Measurements from ENCODE around the gene CAPNS2. TPM values are rescaled to one million over a fixed set of nuclear protein-coding genes. Genes with fewer than 3 reads are reported as not detected.

The CAPNS2 gene
- not detected in 2 replicates for polyA plus RNA-seq

DNA sequence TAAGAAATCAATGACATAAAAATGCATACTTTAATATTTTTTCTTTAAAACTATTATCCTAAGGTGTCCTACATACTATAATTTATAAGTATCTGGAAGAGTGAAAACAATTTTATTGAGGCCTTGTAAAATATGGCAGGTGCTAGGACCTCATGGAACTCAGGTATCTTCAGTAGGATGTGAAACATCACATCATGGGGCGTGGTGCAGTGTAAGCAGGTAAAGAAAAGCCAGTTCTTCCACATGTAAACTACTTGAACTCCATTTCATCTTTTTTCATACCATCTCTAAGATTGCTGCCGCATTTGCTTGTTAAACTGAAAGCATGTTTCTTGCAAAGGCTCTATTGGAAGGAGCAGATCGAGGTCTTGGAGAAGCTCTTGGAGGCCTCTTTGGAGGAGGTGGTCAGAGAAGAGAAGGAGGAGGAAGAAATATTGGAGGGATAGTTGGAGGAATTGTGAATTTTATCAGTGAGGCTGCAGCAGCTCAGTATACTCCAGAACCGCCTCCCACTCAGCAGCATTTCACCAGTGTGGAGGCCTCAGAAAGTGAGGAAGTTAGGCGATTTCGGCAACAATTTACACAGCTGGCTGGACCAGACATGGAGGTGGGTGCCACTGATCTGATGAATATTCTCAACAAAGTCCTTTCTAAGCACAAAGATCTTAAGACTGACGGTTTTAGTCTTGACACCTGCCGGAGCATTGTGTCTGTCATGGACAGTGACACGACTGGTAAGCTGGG, at the start of gene CAPNS2:
CAPNS2 (plus strand) TSS at position 253 of the 744 bp plus-strand sequence; CDS start at position 326, 73 bp downstream.

Other genes with a start within 250 kb of the CAPNS2 start
- gene IRX6, start 242.5 kb upstream of the CAPNS2 start, polyA plus RNA-seq, result not detected in 2 replicates
- gene MMP2, start 87.5 kb upstream of the CAPNS2 start, polyA plus RNA-seq, result 1.8 and 2.3 TPM in 2 replicates
- gene LPCAT2, start 57.6 kb upstream of the CAPNS2 start, polyA plus RNA-seq, result 0.13 and 0.19 TPM in 2 replicates
- gene SLC6A2, start 89.3 kb downstream of the CAPNS2 start, polyA plus RNA-seq, result not detected in 2 replicates